ENCODE data around the gene ENO4.

Gene ENO4

DNA sequence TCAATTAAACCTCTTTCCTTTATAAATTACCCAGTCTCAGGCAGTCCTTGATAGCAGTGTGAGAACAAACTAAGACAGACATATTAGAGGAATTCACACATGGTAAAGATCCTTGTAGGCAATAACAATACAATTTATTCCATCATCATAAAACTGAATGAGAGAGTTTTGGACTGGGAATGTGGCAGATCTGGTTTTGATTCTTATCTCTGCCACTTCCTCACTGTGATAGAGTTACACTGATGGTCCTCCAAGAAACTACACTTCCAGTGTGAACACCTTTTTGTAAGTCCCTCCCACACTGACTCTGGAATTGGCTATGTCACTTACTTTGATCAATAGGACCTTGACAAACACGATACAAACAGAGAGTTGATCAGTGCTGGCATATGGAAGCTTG is 2.9 kb downstream of the ENO4 start:
- no peak for DNase-seq (ENCODE audit: low read depth)
- no peak overlapping the region for H3K4me3 ChIP-seq (ENCODE audit: low read depth, low read length)
- TF ChIP-seq POLR2A (IDR thresholded peaks at IDR 0.05; ENCODE audit: extremely low read depth, insufficient read length) (no peak), MYC (IDR thresholded peaks at IDR 0.05; ENCODE audit: low read depth, low read length) (no peak), CTCF (IDR thresholded peaks at IDR 0.05; ENCODE audit: low read depth, low read length) (no peak)
- TF ChIP-seq, protein P1, sequence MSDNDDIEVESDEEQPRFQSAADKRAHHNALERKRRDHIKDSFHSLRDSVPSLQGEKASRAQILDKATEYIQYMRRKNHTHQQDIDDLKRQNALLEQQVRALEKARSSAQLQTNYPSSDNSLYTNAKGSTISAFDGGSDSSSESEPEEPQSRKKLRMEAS (IDR thresholded peaks at IDR 0.05; ENCODE audit: low read depth, low read length) = no peak

GRCh38 chr10:116853287-116853686 is 4.0 kb downstream of the ENO4 start:
- no peak overlapping the region for H3K4me3 ChIP-seq (ENCODE audit: low read depth, low read length)
- no peak for TF ChIP-seq MYC (IDR thresholded peaks at IDR 0.05; ENCODE audit: low read depth, low read length)
- no peak for DNase-seq (ENCODE audit: low read depth)

- TF ChIP-seq, protein P1 (IDR thresholded peaks at IDR 0.05; ENCODE audit: low read depth, low read length) = no peak
- no peak for TF ChIP-seq CTCF (IDR thresholded peaks at IDR 0.05; ENCODE audit: low read depth, low read length)
- TF ChIP-seq POLR2A (IDR thresholded peaks at IDR 0.05; ENCODE audit: extremely low read depth, insufficient read length) = no peak
- no peak for TF ChIP-seq MYC (IDR thresholded peaks at IDR 0.05; ENCODE audit: low read depth, low read length)
- no peak for DNase-seq (ENCODE audit: low read depth)
- no peak overlapping the region for H3K4me3 ChIP-seq (ENCODE audit: low read depth, low read length)
Observed at GRCh38 chr10:116853701-116854100, 4.4 kb downstream of the ENO4 start.

DNA sequence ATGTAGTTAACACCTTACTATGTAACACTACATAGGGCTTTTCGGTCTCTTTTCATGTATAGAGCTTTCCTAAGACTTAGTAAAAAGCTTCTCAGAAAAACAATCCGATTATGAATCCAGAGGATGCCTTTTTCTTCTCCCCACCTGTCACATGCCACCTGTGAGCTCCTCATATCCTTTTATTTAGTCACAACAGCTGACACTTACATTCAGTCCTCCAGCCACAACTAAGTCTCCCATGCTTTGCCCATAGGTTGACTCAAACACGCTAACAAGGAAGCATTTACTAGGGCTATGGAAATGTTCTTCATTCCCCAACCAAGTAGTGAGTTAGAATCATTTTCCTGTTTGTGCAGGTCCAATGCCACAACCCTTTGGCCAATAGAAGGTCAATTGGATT is 7.9 kb downstream of the ENO4 start:
- no peak overlapping the region for H3K4me3 ChIP-seq (ENCODE audit: low read depth, low read length)

DNA sequence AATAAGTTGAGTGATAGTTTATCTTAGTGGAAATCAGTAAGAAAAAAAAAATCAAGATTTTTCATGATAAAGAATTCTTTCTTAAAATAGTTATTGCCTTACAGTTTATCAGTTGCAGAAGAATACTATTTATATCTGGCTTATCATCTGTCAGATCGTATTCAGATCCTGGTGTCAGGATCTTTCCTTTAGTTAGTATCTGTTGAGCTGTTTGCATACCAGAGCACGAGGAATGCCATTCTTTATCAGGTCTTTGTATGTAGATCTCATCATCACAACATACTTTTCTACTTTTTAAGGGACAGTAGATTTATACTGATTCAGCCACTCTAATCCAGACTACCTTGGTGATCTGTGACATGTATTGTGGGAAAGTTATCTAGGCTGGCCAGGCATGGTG is 12.5 kb downstream of the ENO4 start:
- H3K4me3 ChIP-seq (ENCODE audit: low read depth, low read length) = no peak overlapping the region
- no peak for DNase-seq (ENCODE audit: low read depth)
- TF ChIP-seq, protein P1 (IDR thresholded peaks at IDR 0.05; ENCODE audit: low read depth, low read length) = no peak
- TF ChIP-seq CTCF (IDR thresholded peaks at IDR 0.05; ENCODE audit: low read depth, low read length) = no peak
- TF ChIP-seq MYC (IDR thresholded peaks at IDR 0.05; ENCODE audit: low read depth, low read length) = no peak
- no peak for TF ChIP-seq POLR2A (IDR thresholded peaks at IDR 0.05; ENCODE audit: extremely low read depth, insufficient read length)

More for the DNA sequence above, 7.9 kb downstream of the ENO4 start:
- TF ChIP-seq, protein P1 (IDR thresholded peaks at IDR 0.05; ENCODE audit: low read depth, low read length) = no peak
- no peak for DNase-seq (ENCODE audit: low read depth)

DNA sequence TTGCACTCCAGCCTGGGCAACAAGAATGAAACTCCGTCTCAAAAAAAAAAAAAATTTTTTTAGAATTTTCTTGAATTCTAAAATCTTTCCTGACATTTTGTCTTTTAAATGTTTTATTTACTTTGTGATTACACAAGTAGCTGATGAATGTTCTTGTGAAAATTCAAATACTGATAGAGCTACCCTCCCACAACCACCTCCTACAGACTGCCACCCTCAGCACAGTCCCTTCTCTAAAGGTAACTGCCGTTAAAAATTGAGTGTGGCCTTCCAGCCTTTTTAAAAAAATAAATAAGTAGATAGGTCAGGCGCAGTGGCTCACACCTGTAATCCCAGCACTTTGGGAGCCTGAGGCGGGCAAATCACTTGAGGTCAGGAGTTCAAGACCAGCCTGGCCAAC is 15.1 kb downstream of the ENO4 start:
- no peak for DNase-seq (ENCODE audit: low read depth)
- TF ChIP-seq, protein P1 (IDR thresholded peaks at IDR 0.05; ENCODE audit: low read depth, low read length) = no peak
- TF ChIP-seq MYC (IDR thresholded peaks at IDR 0.05; ENCODE audit: low read depth, low read length) = no peak
- no peak for TF ChIP-seq POLR2A (IDR thresholded peaks at IDR 0.05; ENCODE audit: extremely low read depth, insufficient read length)

DNA sequence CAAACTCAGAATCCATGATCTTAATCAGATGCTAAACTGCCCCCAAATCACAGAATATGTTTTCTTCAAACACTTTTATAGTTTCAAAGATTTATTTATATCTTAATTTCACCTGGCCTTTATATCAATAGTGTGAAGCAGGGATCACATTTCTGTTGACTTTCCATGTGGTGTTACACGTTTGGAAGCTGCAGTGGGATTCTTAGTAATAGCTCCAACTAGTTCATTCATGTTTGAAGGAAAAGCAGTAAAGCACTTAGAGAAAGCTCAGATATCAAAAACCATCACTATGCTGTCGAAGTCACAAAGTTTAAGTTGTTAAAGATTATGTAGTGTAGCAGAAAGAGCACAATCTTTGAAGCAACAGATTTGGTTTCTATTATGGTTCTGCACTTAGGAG is 16.8 kb downstream of the ENO4 start:
- H3K4me3 ChIP-seq (ENCODE audit: low read depth, low read length) = no peak overlapping the region
- no peak for DNase-seq (ENCODE audit: low read depth)

More for the DNA sequence above, 15.1 kb downstream of the ENO4 start:
- H3K4me3 ChIP-seq (ENCODE audit: low read depth, low read length) = no peak overlapping the region

More for the DNA sequence above, 16.8 kb downstream of the ENO4 start:
- no peak for TF ChIP-seq POLR2A (IDR thresholded peaks at IDR 0.05; ENCODE audit: extremely low read depth, insufficient read length)
- TF ChIP-seq MYC (IDR thresholded peaks at IDR 0.05; ENCODE audit: low read depth, low read length) = no peak
- TF ChIP-seq CTCF (IDR thresholded peaks at IDR 0.05; ENCODE audit: low read depth, low read length) = no peak
- TF ChIP-seq, protein P1 (IDR thresholded peaks at IDR 0.05; ENCODE audit: low read depth, low read length) = no peak
